Trophoblast cell (in vitro differentiated cells and primary cell): ENCODE results near the gene DUSP7.

Experiments used
- DNase-seq, 2 donors: peaks; one replicate each; pipeline ENCODE4 v3.0.0-alpha.2; 2016
- H2AFZ ChIP-seq: 2 replicates; pipeline ENCODE4 v1.6.1; 2013; ENCODE audit warnings: low read length, moderate library complexity, mild to moderate bottlenecking; ENCODE audit not compliant: insufficient read depth, poor library complexity
- H2AK5ac ChIP-seq: 2 replicates; pipeline ENCODE4 v1.6.1; 2013; ENCODE audit warnings: mild to moderate bottlenecking, low read length
- H2BK120ac ChIP-seq: 2 replicates; pipeline ENCODE4 v1.6.1; 2013; ENCODE audit warnings: low read length, mild to moderate bottlenecking, moderate library complexity; ENCODE audit not compliant: insufficient read depth, poor library complexity
- H2BK12ac ChIP-seq: 2 replicates; pipeline ENCODE4 v1.6.1; 2013; ENCODE audit warnings: mild to moderate bottlenecking, low read length, moderate library complexity
- H2BK5ac ChIP-seq: 2 replicates; pipeline ENCODE4 v1.6.1; 2013; ENCODE audit warnings: low read length, low read depth, moderate library complexity, mild to moderate bottlenecking; ENCODE audit not compliant: poor library complexity
- H3K14ac ChIP-seq: 2 replicates; pipeline ENCODE4 v1.6.1; 2013; ENCODE audit warnings: mild to moderate bottlenecking, low read length
- H3K18ac ChIP-seq: 2 replicates; pipeline ENCODE4 v1.6.1; 2013; ENCODE audit warnings: mild to moderate bottlenecking, low read length
- H3K23ac ChIP-seq: 2 replicates; pipeline ENCODE4 v1.6.1; 2013; ENCODE audit warnings: low read length
- H3K27ac ChIP-seq: 2 replicates; pipeline ENCODE4 v1.5.1; 2013; ENCODE audit warnings: low read depth, mild to moderate bottlenecking, inconsistent platforms, low read length, moderate library complexity
- H3K27me3 ChIP-seq: 2 replicates; pipeline ENCODE4 v1.6.1; 2013; ENCODE audit warnings: inconsistent platforms, mild to moderate bottlenecking, low read length, moderate library complexity; ENCODE audit not compliant: insufficient read depth
- H3K36me3 ChIP-seq, 2 experiments: 1 replicate in 1 of 2; 2 replicates in 1 of 2; pipeline ENCODE4 v1.6.1; 2013; ENCODE audit warnings: low read length in 2 of 2, mild to moderate bottlenecking in 2 of 2, moderate library complexity in 1 of 2; ENCODE audit not compliant: insufficient read depth in 2 of 2, control insufficient read depth in 1 of 2
- H3K4ac ChIP-seq: 2 replicates; pipeline ENCODE4 v1.6.1; 2013; ENCODE audit warnings: low read depth, mild to moderate bottlenecking, low read length, moderate library complexity
- H3K4me1 ChIP-seq, 2 experiments: 1 replicate in 1 of 2; 2 replicates in 1 of 2; pipeline ENCODE4 v1.6.1; 2013; ENCODE audit warnings: low read length in 2 of 2, mild to moderate bottlenecking in 2 of 2, moderate library complexity in 1 of 2; ENCODE audit not compliant: insufficient read depth in 2 of 2, control insufficient read depth in 1 of 2
- H3K4me2 ChIP-seq: 2 replicates; pipeline ENCODE4 v1.6.1; 2013; ENCODE audit warnings: inconsistent platforms, mild to moderate bottlenecking, low read length, moderate library complexity
- H3K4me3 ChIP-seq: 2 replicates; pipeline ENCODE4 v1.5.1; 2013; ENCODE audit warnings: mild to moderate bottlenecking, low read depth, low read length, inconsistent platforms
- H3K79me1 ChIP-seq: one replicate; pipeline ENCODE4 v1.6.1; 2013; ENCODE audit warnings: low read length
- H3K79me2 ChIP-seq: 2 replicates; pipeline ENCODE4 v1.6.1; 2013; ENCODE audit warnings: low read length, mild to moderate bottlenecking; ENCODE audit not compliant: control insufficient read depth, insufficient read depth, poor library complexity
- H3K9ac ChIP-seq: 2 replicates; pipeline ENCODE4 v1.6.1; 2013; ENCODE audit warnings: mild to moderate bottlenecking, low read length
- H3K9me3 ChIP-seq: 2 replicates; pipeline ENCODE4 v1.6.1; 2013; ENCODE audit warnings: low read depth, mild to moderate bottlenecking, control low read depth, inconsistent platforms, low read length; ENCODE audit not compliant: insufficient read depth
- H4K12ac ChIP-seq: 2 replicates; pipeline ENCODE4 v1.6.1; 2013; ENCODE audit warnings: low read depth, mild to moderate bottlenecking, low read length, moderate library complexity
- H4K8ac ChIP-seq: 2 replicates; pipeline ENCODE4 v1.6.1; 2013; ENCODE audit warnings: low read depth, mild to moderate bottlenecking, low read length, moderate library complexity
- H4K91ac ChIP-seq: one replicate; pipeline ENCODE4 v1.6.1; 2013; ENCODE audit warnings: low read depth, mild to moderate bottlenecking, low read length, moderate library complexity
- WGBS: extraction: QIAGEN DNeasy Blood & Tissue Kit; methylation state at CpG from one replicate; pipeline ENCODE4 v1.1.7; 2013; ENCODE audit warnings: missing lambda C conversion rate; ENCODE audit not compliant: insufficient read length, insufficient coverage; ENCODE audit errors: extremely low coverage; 5-methylcytosine and 5-hydroxymethylcytosine counted together

DUSP7 gene

GRCh38 chr3:52067526-52067925, 11.2 kb upstream of the DUSP7 start:
- Histone ChIP-seq H4K8ac (no peak overlapping the region), H2BK12ac (no peak overlapping the region), H3K4ac (no peak overlapping the region), H2AFZ (no peak overlapping the region), H4K91ac (no peak overlapping the region), H2BK120ac (no peak overlapping the region), H3K23ac (no peak overlapping the region), H4K12ac (no peak overlapping the region), H3K18ac (no peak overlapping the region), H3K9ac (no peak overlapping the region), H3K4me2 (no peak overlapping the region), H3K27ac (no peak overlapping the region), H3K9me3 (no peaks in the 10 kb centered on the region), H2AK5ac (peak overlapping the region; percentile 20), H2BK5ac (no peak overlapping the region), H3K14ac (no peak overlapping the region), H3K79me2 (no peaks in the 10 kb centered on the region), H3K79me1 (peaks cover 3% of the 10 kb centered on the region), H3K27me3 (no peaks in the 10 kb centered on the region), H3K4me1 (peaks cover 8 to 12% of the 10 kb centered on the region in 2 experiments), H3K36me3 (no peaks in the 10 kb centered on the region), H3K4me3 (no peak overlapping the region)
- DNase-seq: no peak
- whole genome bisulfite sequencing: no CpG with 5 or more reads among the region's 4 CpGs

GRCh38 chr3:52067046-52067445, 10.7 kb upstream of the DUSP7 start:
- Histone ChIP-seq H2BK5ac (no peak overlapping the region), H3K9ac (no peak overlapping the region), H3K4me3 (no peak overlapping the region), H3K4me2 (no peak overlapping the region), H2BK12ac (no peak overlapping the region), H3K79me2 (no peaks in the 10 kb centered on the region), H3K36me3 (no peaks in the 10 kb centered on the region), H3K79me1 (peaks cover 3% of the 10 kb centered on the region), H2BK120ac (no peak overlapping the region), H3K9me3 (no peaks in the 10 kb centered on the region), H3K18ac (no peak overlapping the region), H2AK5ac (no peak overlapping the region), H4K8ac (no peak overlapping the region), H3K27me3 (no peaks in the 10 kb centered on the region), H4K12ac (no peak overlapping the region), H3K23ac (no peak overlapping the region), H2AFZ (no peak overlapping the region), H3K4ac (no peak overlapping the region), H3K27ac (no peak overlapping the region), H4K91ac (no peak overlapping the region), H3K4me1 (peaks cover 13 to 16% of the 10 kb centered on the region in 2 experiments), H3K14ac (no peak overlapping the region)
- DNase-seq: no peak
- WGBS: no CpG with 5 or more reads among the region's 8 CpGs

- no peaks in the 10 kb centered on the region for H3K27me3 ChIP-seq
- H3K4me3 ChIP-seq: no peak overlapping the region
Observed at GRCh38 chr3:52065264-52065756, 8.9 kb upstream of the DUSP7 start.

GRCh38 chr3:52064561-52064960, 8.2 kb upstream of the DUSP7 start:
- H3K4ac ChIP-seq: no peak overlapping the region
- H3K4me1 ChIP-seq: peaks cover 13 to 22% of the 10 kb centered on the region in 2 experiments
- no peak overlapping the region for H3K18ac ChIP-seq
- no peak overlapping the region for H3K14ac ChIP-seq
- H3K27ac ChIP-seq: no peak overlapping the region
- no peak overlapping the region for H2BK5ac ChIP-seq
- no peaks in the 10 kb centered on the region for H3K79me2 ChIP-seq
- H3K79me1 ChIP-seq: peaks cover 3% of the 10 kb centered on the region
- WGBS: no CpG with 5 or more reads among the region's 8 CpGs
- H4K12ac ChIP-seq: no peak overlapping the region
- H4K8ac ChIP-seq: no peak overlapping the region
- H3K9me3 ChIP-seq: no peaks in the 10 kb centered on the region
- no peak overlapping the region for H2BK120ac ChIP-seq
- H4K91ac ChIP-seq: no peak overlapping the region
- no peak overlapping the region for H2BK12ac ChIP-seq
- H3K27me3 ChIP-seq: no peaks in the 10 kb centered on the region
- H3K4me3 ChIP-seq: no peak overlapping the region
- no peak overlapping the region for H3K4me2 ChIP-seq
- no peak overlapping the region for H3K23ac ChIP-seq
- no peak overlapping the region for H2AK5ac ChIP-seq
- no peak overlapping the region for H2AFZ ChIP-seq
- no peak overlapping the region for H3K9ac ChIP-seq
- no peak for DNase-seq
- H3K36me3 ChIP-seq: no peaks in the 10 kb centered on the region

More at GRCh38 chr3:52065264-52065756, 8.9 kb upstream of the DUSP7 start:
- no CpG with 5 or more reads among the region's 12 CpGs for WGBS
- H2BK120ac ChIP-seq: no peak overlapping the region
- H3K4me1 ChIP-seq: peaks cover 13 to 19% of the 10 kb centered on the region in 2 experiments
- H3K14ac ChIP-seq: no peak overlapping the region
- no peak overlapping the region for H3K4ac ChIP-seq
- no peak overlapping the region for H3K27ac ChIP-seq
- peaks cover 3% of the 10 kb centered on the region for H3K79me1 ChIP-seq
- H2BK5ac ChIP-seq: no peak overlapping the region
- H3K9ac ChIP-seq: no peak overlapping the region
- H3K4me2 ChIP-seq: no peak overlapping the region
- no peak overlapping the region for H3K18ac ChIP-seq
- H2BK12ac ChIP-seq: no peak overlapping the region
- H4K8ac ChIP-seq: no peak overlapping the region
- no peak overlapping the region for H4K12ac ChIP-seq
- no peak for DNase-seq
- H2AFZ ChIP-seq: no peak overlapping the region
- no peaks in the 10 kb centered on the region for H3K36me3 ChIP-seq
- no peak overlapping the region for H2AK5ac ChIP-seq
- no peak overlapping the region for H3K23ac ChIP-seq
- no peaks in the 10 kb centered on the region for H3K79me2 ChIP-seq
- no peak overlapping the region for H4K91ac ChIP-seq
- H3K9me3 ChIP-seq: no peaks in the 10 kb centered on the region
